Measurements from ENCODE around the gene GAS2.

The GAS2 gene

DNA sequence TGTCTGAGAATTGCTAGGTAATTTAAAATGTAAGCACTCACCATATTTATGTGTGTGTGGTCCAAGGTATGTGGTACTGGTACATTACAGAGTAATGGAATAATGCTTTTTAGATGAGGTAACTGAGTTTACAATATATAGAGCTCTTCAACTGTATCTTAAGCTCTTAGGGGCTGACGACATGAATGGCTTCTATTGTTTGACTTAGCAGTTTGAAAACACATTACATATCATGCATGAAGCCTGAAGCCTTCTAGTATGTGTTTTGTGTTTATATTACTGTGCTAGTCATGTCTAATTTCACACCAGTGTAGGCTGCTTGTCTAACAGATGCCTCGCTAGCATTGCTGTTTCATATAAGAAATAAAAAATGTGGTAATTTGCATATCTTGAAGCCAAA lies 37.2 kb downstream of the GAS2 start:
- Histone ChIP-seq H3K27ac (no peak overlapping the region), H3K4me3 (no peak overlapping the region)
- DNase-seq (ENCODE audit: low spot score): no peak
- TF ChIP-seq, protein P1, sequence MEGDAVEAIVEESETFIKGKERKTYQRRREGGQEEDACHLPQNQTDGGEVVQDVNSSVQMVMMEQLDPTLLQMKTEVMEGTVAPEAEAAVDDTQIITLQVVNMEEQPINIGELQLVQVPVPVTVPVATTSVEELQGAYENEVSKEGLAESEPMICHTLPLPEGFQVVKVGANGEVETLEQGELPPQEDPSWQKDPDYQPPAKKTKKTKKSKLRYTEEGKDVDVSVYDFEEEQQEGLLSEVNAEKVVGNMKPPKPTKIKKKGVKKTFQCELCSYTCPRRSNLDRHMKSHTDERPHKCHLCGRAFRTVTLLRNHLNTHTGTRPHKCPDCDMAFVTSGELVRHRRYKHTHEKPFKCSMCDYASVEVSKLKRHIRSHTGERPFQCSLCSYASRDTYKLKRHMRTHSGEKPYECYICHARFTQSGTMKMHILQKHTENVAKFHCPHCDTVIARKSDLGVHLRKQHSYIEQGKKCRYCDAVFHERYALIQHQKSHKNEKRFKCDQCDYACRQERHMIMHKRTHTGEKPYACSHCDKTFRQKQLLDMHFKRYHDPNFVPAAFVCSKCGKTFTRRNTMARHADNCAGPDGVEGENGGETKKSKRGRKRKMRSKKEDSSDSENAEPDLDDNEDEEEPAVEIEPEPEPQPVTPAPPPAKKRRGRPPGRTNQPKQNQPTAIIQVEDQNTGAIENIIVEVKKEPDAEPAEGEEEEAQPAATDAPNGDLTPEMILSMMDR (IDR thresholded peaks at IDR 0.05): no peak

GRCh38 chr11:22707119-22707899 lies 40.9 kb downstream of the GAS2 start:
- TF ChIP-seq, protein P1 (IDR thresholded peaks at IDR 0.05): no peak
- no peak for DNase-seq (ENCODE audit: low spot score)
- Histone ChIP-seq H3K4me3 (no peak overlapping the region), H3K27ac (no peak overlapping the region)

- TF ChIP-seq, protein P1 (IDR thresholded peaks at IDR 0.05): no peak
- H3K4me3 ChIP-seq: no peak overlapping the region
- DNase-seq (ENCODE audit: low spot score): no peak
- no peak overlapping the region for H3K27ac ChIP-seq
Measured at GRCh38 chr11:22711071-22711770, 44.8 kb downstream of the GAS2 start.

DNA sequence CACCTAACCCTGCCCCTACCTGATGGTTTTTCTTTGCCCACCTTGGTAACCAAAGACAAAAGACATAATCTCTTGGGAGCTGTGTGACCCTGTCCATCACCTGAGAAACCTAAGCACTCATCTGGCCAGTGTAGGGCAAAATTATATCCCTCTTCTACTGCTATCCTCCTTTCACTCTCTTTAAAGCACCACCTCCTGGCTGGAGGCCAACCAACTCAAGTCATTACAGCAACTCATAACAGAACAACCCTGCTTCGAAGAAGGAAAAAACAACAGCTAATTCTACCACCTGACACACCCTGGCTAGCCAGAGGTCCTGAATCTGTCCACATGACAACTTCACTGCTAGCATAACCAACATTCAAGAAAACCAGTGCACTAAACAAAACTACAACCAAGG lies 45.5 kb downstream of the GAS2 start:
- H3K4me3 ChIP-seq: no peak overlapping the region
- H3K27ac ChIP-seq: no peak overlapping the region
- DNase-seq (ENCODE audit: low spot score): no peak
- TF ChIP-seq, protein P1 (IDR thresholded peaks at IDR 0.05): no peak

DNA sequence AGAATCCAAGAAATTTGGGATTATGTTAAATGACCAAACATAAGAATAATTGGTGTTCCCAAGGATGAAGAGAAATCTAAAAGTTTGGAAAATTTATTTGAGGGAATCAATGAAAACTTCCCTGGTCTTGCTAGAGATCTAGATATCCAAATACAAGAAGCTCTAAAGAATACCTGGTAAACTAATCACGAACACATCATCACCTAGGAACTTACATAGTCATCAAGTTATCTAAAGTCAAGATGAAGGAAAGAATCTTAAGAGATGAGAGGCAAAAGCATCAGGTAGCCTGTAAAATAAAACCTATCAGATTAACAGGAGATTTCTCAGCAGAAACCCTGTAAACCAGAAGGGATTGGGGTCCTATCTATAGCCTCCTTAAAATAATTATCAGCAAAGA lies 46.9 kb downstream of the GAS2 start:
- Histone ChIP-seq H3K4me3 (no peak overlapping the region), H3K27ac (no peak overlapping the region)
- no peak for DNase-seq (ENCODE audit: low spot score)
- TF ChIP-seq, protein P1 (IDR thresholded peaks at IDR 0.05): no peak

GRCh38 chr11:22715971-22716370 lies 49.6 kb downstream of the GAS2 start:
- Histone ChIP-seq H3K27ac (no peak overlapping the region), H3K4me3 (no peak overlapping the region)
- no peak for DNase-seq (ENCODE audit: low spot score)
- TF ChIP-seq, protein P1 (IDR thresholded peaks at IDR 0.05): no peak

DNA sequence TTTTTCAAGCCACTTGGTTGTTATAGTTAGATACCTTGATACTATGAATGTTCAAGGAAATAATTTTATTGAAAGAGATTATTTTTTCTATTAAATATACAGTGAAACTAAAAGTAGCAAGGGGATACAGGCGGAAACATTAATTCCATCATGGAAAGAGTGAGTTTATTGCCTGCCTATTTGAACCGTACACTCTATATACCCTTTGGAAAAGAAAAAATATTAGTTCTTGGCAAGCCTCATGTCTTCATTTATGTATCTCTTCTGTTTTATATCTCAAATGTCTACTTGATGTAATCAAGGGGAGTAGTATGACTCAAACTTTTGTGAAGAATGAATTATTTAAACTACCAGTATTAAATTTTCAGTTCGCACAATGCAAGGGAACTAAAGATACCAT lies 54.0 kb downstream of the GAS2 start:
- DNase-seq (ENCODE audit: low spot score): no peak
- H3K27ac ChIP-seq: no peak overlapping the region
- H3K4me3 ChIP-seq: no peak overlapping the region
- TF ChIP-seq, protein P1 (IDR thresholded peaks at IDR 0.05): no peak
